ENCODE data around the gene ACAD8.

Gene ACAD8

GRCh38 chr11:134292661-134293060 lies 39.3 kb downstream of the ACAD8 start:
- DNase-seq: no peak

GRCh38 chr11:134293119-134294113 lies 40.0 kb downstream of the ACAD8 start:
- DNase-seq: no peak

GRCh38 chr11:134294664-134295063 lies 41.3 kb downstream of the ACAD8 start:
- no peak for DNase-seq

- no peak for DNase-seq
These were observed 58.9 kb downstream of the ACAD8 start for GRCh38 chr11:134312223-134312622.

GRCh38 chr11:134312807-134313206 lies 59.4 kb downstream of the ACAD8 start:
- no peak for DNase-seq

- no peak for DNase-seq
These were observed 60.0 kb downstream of the ACAD8 start for GRCh38 chr11:134313379-134313778.

GRCh38 chr11:134313821-134314607 lies 60.6 kb downstream of the ACAD8 start:
- no peak for DNase-seq
